Pancreas (tissue), 10 donors: ENCODE measurements around the gene UBASH3B. TPM values are rescaled to one million over a fixed set of nuclear protein-coding genes. Genes with fewer than 3 reads are reported as not detected.

Experiments
- ATAC-seq, 4 donors: fragments of 200-7000 bp; cut with Tn5 transposase; one replicate each; pipeline versions ENCODE4 v1.8.0 to v1.9.1; 2020; ENCODE audit warnings: mild to moderate bottlenecking in 4 of 4, moderate library complexity in 4 of 4
- DNase-seq, 6 donors: peaks; one replicate each; pipeline ENCODE4 v3.0.0-alpha.2; 2020
- FAIRE-seq: peaks from 2 replicates; lab custom pipeline; 2012; peaks lifted over from hg19 to GRCh38; lab: Jason Lieb, UNC
- H3K27ac ChIP-seq, 4 donors: fragments of 200-600 bp; sonication (generic); 1 replicate in 3 of 4; 2 replicates in 1 of 4; pipeline versions ENCODE4 v1.5.0 to v1.8.0; 2020
- H3K27me3 ChIP-seq, 4 donors: fragments of 200-600 bp; one replicate each; pipeline ENCODE4 v1.8.0; 2021
- H3K36me3 ChIP-seq, 3 donors: fragments of 200-600 bp; sonication (generic) in 1 of 3; one replicate each; pipeline versions ENCODE4 v1.5.0 to v1.8.0; 2020 to 2021
- H3K4me1 ChIP-seq, 3 donors: fragments of 200-600 bp; one replicate each; pipeline ENCODE4 v1.8.0; 2021
- H3K4me3 ChIP-seq, 4 donors: fragments of 200-600 bp; sonication (generic) in 2 of 4; one replicate each; pipeline versions ENCODE4 v1.5.0 to v1.8.0; 2020 to 2021
- H3K9me3 ChIP-seq, 4 donors: fragments of 200-600 bp; one replicate each; pipeline ENCODE4 v1.8.0; 2021
- CTCF ChIP-seq, 4 donors: fragments of 200-600 bp; sonication (generic) in 3 of 4; IDR thresholded peaks; one replicate each; pipeline versions ENCODE4 v1.5.0 to v1.8.0; 2021; ENCODE audit warnings: antibody characterized with exemption in 4 of 4
- WGBS, 2 donors: extraction: QIAGEN DNeasy Blood & Tissue Kit; methylation state at CpG; one replicate each; pipeline ENCODE4 v1.1.7; 2013; 5-methylcytosine and 5-hydroxymethylcytosine counted together
- intact Hi-C, 3 donors: fragments of 100-400 bp; cut with DNase I; formaldehyde crosslinking; loops; one replicate each; pipeline versions ENCODE4 v1.11.1 to v1.14.2; 2022
- polyA plus RNA-seq, 2 donors: library from polyadenylated mRNA; stranded (reverse); fragments of 200-250 nt; gene quantifications; one replicate each; pipeline ENCODE4 v1.2.3, GENCODE V29; 2013
- total RNA-seq, 6 donors: library from RNA; stranded (reverse); fragmentation: NEBNext Ultra II Directional in 4 of 6; extraction: Animal tissue kit (Norgen Biotek cat#: 25700) in 4 of 6; gene quantifications; one replicate each; pipeline versions ENCODE4 v1.2.1 to v1.2.4, GENCODE V29; 2021 to 2023
- donor health status: healthy with polysubstance abuse.
- donor health status: DM: no; HTN: no; CAD: no; lungs with moderate emphysema.
- donor health status: DM: no; HTN: no; CAD: no.
- donor health status: control.
- donor health status: control.
- donor health status: Bipolar disorder and iron deficiency.
- donor health status: DM: yes; HTN: yes; CAD: no.
- donor health status: DM: no; HTN: no; CAD: no.
- donor health status: DM: no; HTN: no; CAD: no.
- donor health status: DM: yes; HTN: yes; CAD: no.

The UBASH3B gene
- total and polyA plus RNA-seq, 8 donors = 0.56 to 5.8 (median 1.8) TPM

- no peak for FAIRE-seq
- Histone ChIP-seq H3K36me3 (no peaks in the 10 kb centered on the region), H3K9me3 (no peaks in the 10 kb centered on the region), H3K4me1 (no peaks in the 10 kb centered on the region), H3K27me3 (no peaks in the 10 kb centered on the region), H3K27ac (no peak overlapping the region), H3K4me3 (no peak overlapping the region)
- no peak for ATAC-seq
- intact Hi-C loops = no loop called here
- 91 to 92% methylated on average over 7 of the region's 7 CpGs for WGBS, 2 donors
- no peak for DNase-seq
- TF ChIP-seq CTCF (IDR thresholded peaks at IDR 0.05) = no peak
Measured at GRCh38 chr11:122690384-122690783, 34.9 kb downstream of the UBASH3B start.

GRCh38 chr11:122690801-122691548 is 35.5 kb downstream of the UBASH3B start:
- Histone ChIP-seq H3K4me3 (no peak overlapping the region), H3K36me3 (no peaks in the 10 kb centered on the region), H3K9me3 (no peaks in the 10 kb centered on the region), H3K27me3 (no peaks in the 10 kb centered on the region), H3K27ac (no peak overlapping the region), H3K4me1 (no peaks in the 10 kb centered on the region)
- intact Hi-C loops = no loop called here
- peak in 2 of 4 donors; percentile 23 to 51 for ATAC-seq
- no peak for TF ChIP-seq CTCF (IDR thresholded peaks at IDR 0.05)
- 80 to 81% methylated on average over 14 of the region's 14 CpGs for WGBS, 2 donors
- DNase-seq = no peak
- FAIRE-seq = no peak

- H3K27ac ChIP-seq = no peak overlapping the region
- no peak overlapping the region for H3K4me3 ChIP-seq
- intact Hi-C loops = no loop called here
- WGBS, 2 donors = 87 to 88% methylated on average over 4 of the region's 4 CpGs
- no peaks in the 10 kb centered on the region for H3K36me3 ChIP-seq
- FAIRE-seq (no peak), DNase-seq (no peak), ATAC-seq (no peak)
- H3K4me1 ChIP-seq = no peaks in the 10 kb centered on the region
- no peaks in the 10 kb centered on the region for H3K27me3 ChIP-seq
- no peaks in the 10 kb centered on the region for H3K9me3 ChIP-seq
- no peak for TF ChIP-seq CTCF (IDR thresholded peaks at IDR 0.05)
Measured at GRCh38 chr11:122691549-122692150, 36.1 kb downstream of the UBASH3B start.

GRCh38 chr11:122692444-122692843 is 36.9 kb downstream of the UBASH3B start:
- WGBS, 2 donors = 73 to 76% methylated on average over 6 of the region's 6 CpGs
- ATAC-seq (no peak), FAIRE-seq (no peak), DNase-seq (no peak)
- Histone ChIP-seq H3K27me3 (no peaks in the 10 kb centered on the region), H3K4me1 (no peaks in the 10 kb centered on the region), H3K27ac (no peak overlapping the region), H3K4me3 (no peak overlapping the region), H3K9me3 (no peaks in the 10 kb centered on the region), H3K36me3 (no peaks in the 10 kb centered on the region)
- no peak for TF ChIP-seq CTCF (IDR thresholded peaks at IDR 0.05)
- intact Hi-C loops = no loop called here

GRCh38 chr11:122695076-122695615 is 39.6 kb downstream of the UBASH3B start:
- WGBS, 2 donors = 86% methylated on average over 13 of the region's 13 CpGs
- intact Hi-C loops = no loop called here
- no peaks in the 10 kb centered on the region for H3K4me1 ChIP-seq
- TF ChIP-seq CTCF (IDR thresholded peaks at IDR 0.05) = no peak
- no peaks in the 10 kb centered on the region for H3K27me3 ChIP-seq
- no peak for ATAC-seq
- H3K27ac ChIP-seq = no peak overlapping the region
- no peak for FAIRE-seq
- no peak for DNase-seq
- no peaks in the 10 kb centered on the region for H3K36me3 ChIP-seq
- H3K9me3 ChIP-seq = no peaks in the 10 kb centered on the region
- no peak overlapping the region for H3K4me3 ChIP-seq
